Parathyroid adenoma (tissue), 2 donors: ENCODE results near the gene ZNF519.
"Not testable (repeated sequence)": the region's sequence is repeated elsewhere in the genome, so short reads cannot be mapped to it uniquely, and the experiment has no call there.

ENCODE experiments used
- H2AFZ ChIP-seq: fragments of 300-600 bp; sonication (generic); one replicate; pipeline ENCODE4 v1.7.0; 2017; ENCODE audit warnings: antibody characterized with exemption, mild to moderate bottlenecking
- H3K27ac ChIP-seq: fragments of 300-600 bp; sonication (generic); one replicate; pipeline ENCODE4 v1.7.0; 2017
- H3K27me3 ChIP-seq: fragments of 300-600 bp; sonication (generic); one replicate; pipeline ENCODE4 v1.7.0; 2017; ENCODE audit warnings: low read length; ENCODE audit not compliant: control insufficient read depth, insufficient read depth
- H3K36me3 ChIP-seq: fragments of 300-600 bp; sonication (generic); one replicate; pipeline ENCODE4 v1.7.0; 2017; ENCODE audit warnings: low read length; ENCODE audit not compliant: control insufficient read depth, insufficient read depth
- H3K4me1 ChIP-seq: fragments of 300-600 bp; sonication (generic); one replicate; pipeline ENCODE4 v1.7.0; 2017; ENCODE audit warnings: control low read depth
- H3K4me2 ChIP-seq: fragments of 300-600 bp; sonication (generic); one replicate; pipeline ENCODE4 v1.7.0; 2017; ENCODE audit warnings: low read length
- H3K4me3 ChIP-seq: fragments of 300-600 bp; sonication (generic); one replicate; pipeline ENCODE4 v1.7.0; 2017; ENCODE audit warnings: low read depth, low read length
- H3K79me2 ChIP-seq: fragments of 300-600 bp; sonication (generic); one replicate; pipeline ENCODE4 v1.7.0; 2017; ENCODE audit warnings: control low read depth
- H3K9ac ChIP-seq: fragments of 300-600 bp; sonication (generic); one replicate; pipeline ENCODE4 v1.7.0; 2017; ENCODE audit warnings: mild to moderate bottlenecking
- H3K9me3 ChIP-seq: fragments of 300-600 bp; sonication (generic); one replicate; pipeline ENCODE4 v1.7.0; 2017; ENCODE audit warnings: low read length; ENCODE audit not compliant: control insufficient read depth
- CTCF ChIP-seq: fragments of 300-600 bp; sonication (generic); IDR thresholded peaks from one replicate; pipeline ENCODE4 v1.7.0; 2017; ENCODE audit warnings: antibody characterized with exemption, mild to moderate bottlenecking
- donor health status: primary hyperparathyroidism.

Gene ZNF519

GRCh38 chr18:14132271-14132700, at the start of gene ZNF519:
ZNF519 (minus strand) TSS chr18:14132435; CDS start chr18:14132277, 158 bp downstream.
- H3K27me3 ChIP-seq, H3K9ac ChIP-seq, H3K36me3 ChIP-seq, H3K9me3 ChIP-seq, H3K4me1 ChIP-seq, H3K79me2 ChIP-seq, H3K27ac ChIP-seq: not testable (repeated sequence)
- H3K4me2 ChIP-seq = peak within 1 kb of the TSS; percentile 61
- peak within 1 kb of the TSS; percentile 47 for H3K4me3 ChIP-seq
- peak within 1 kb of the TSS; percentile 93 for H2AFZ ChIP-seq

GRCh38 chr18:14179306-14179705, 47.1 kb upstream of the ZNF519 start:
- H3K4me2 ChIP-seq = peak overlapping the region; percentile 41
- H2AFZ ChIP-seq = peak overlapping the region; percentile 77
- H3K27me3 ChIP-seq = no peaks in the 10 kb centered on the region
- H3K27ac ChIP-seq = peak overlapping the region; percentile 54
- H3K79me2 ChIP-seq = no peaks in the 10 kb centered on the region
- H3K9ac ChIP-seq = no peak overlapping the region
- no peak for TF ChIP-seq CTCF
- no peaks in the 10 kb centered on the region for H3K4me1 ChIP-seq
- H3K9me3 ChIP-seq = no peaks in the 10 kb centered on the region
- H3K4me3 ChIP-seq = peak overlapping the region; percentile 55
- H3K36me3 ChIP-seq = no peaks in the 10 kb centered on the region

- H3K9ac ChIP-seq, H3K79me2 ChIP-seq, H3K9me3 ChIP-seq, H3K27me3 ChIP-seq, H3K4me1 ChIP-seq, H3K36me3 ChIP-seq: not testable (repeated sequence)
- peak overlapping the region; percentile 41 for H3K4me2 ChIP-seq
- H3K27ac ChIP-seq = peak overlapping the region; percentile 54
- TF ChIP-seq CTCF = peak; percentile 74
- H2AFZ ChIP-seq = peak overlapping the region; percentile 77
- peak overlapping the region; percentile 55 for H3K4me3 ChIP-seq
Measured at GRCh38 chr18:14178321-14179196, 46.3 kb upstream of the ZNF519 start.

- H3K4me3 ChIP-seq, H3K27ac ChIP-seq, H3K9ac ChIP-seq, H3K79me2 ChIP-seq, H3K36me3 ChIP-seq, H2AFZ ChIP-seq, H3K27me3 ChIP-seq, H3K4me1 ChIP-seq, H3K4me2 ChIP-seq, H3K9me3 ChIP-seq: not testable (repeated sequence)
Measured at GRCh38 chr18:14177540-14178320, 45.5 kb upstream of the ZNF519 start.

GRCh38 chr18:14175404-14175803, 43.2 kb upstream of the ZNF519 start:
- H3K4me3 ChIP-seq, H3K79me2 ChIP-seq, H3K9ac ChIP-seq, H3K9me3 ChIP-seq, H3K4me2 ChIP-seq, H3K4me1 ChIP-seq, H2AFZ ChIP-seq, H3K27me3 ChIP-seq, H3K36me3 ChIP-seq, H3K27ac ChIP-seq: not testable (repeated sequence)

- Histone ChIP-seq H3K27ac (no peak overlapping the region), H3K4me1 (no peaks in the 10 kb centered on the region), H3K9ac (no peak overlapping the region), H3K27me3 (no peaks in the 10 kb centered on the region), H3K4me3 (no peak overlapping the region), H3K9me3 (no peaks in the 10 kb centered on the region), H2AFZ (no peak overlapping the region), H3K4me2 (no peak overlapping the region), H3K79me2 (no peaks in the 10 kb centered on the region), H3K36me3 (no peaks in the 10 kb centered on the region)
- no peak for TF ChIP-seq CTCF
Measured at GRCh38 chr18:14174706-14175085, 42.5 kb upstream of the ZNF519 start.

GRCh38 chr18:14174002-14174705, 41.9 kb upstream of the ZNF519 start:
- not testable (repeated sequence) for H3K9me3 ChIP-seq, H3K4me1 ChIP-seq, H3K79me2 ChIP-seq, H2AFZ ChIP-seq, H3K4me3 ChIP-seq, H3K27ac ChIP-seq, H3K27me3 ChIP-seq, H3K9ac ChIP-seq, H3K4me2 ChIP-seq, H3K36me3 ChIP-seq
